ENCODE results near the gene BBS2. TPM values are rescaled to one million over a fixed set of nuclear protein-coding genes. Genes with fewer than 3 reads are reported as not detected.

Gene BBS2
- polyA plus RNA-seq, 5 donors: 60.1 to 108 (median 92.8) TPM

Other genes with a start within 250 kb of the BBS2 start
- gene AMFR, start 94.5 kb downstream of the BBS2 start, polyA plus RNA-seq (ENCODE audit: insufficient read depth in 1 of 5, insufficient read length in 5 of 5, low replicate concordance in 1 of 5): 10 to 100 TPM; 56.7 to 70.6 (median 59.3) TPM
- 100 to 1,000 TPM in 4 of 5 donors, 10 to 100 TPM in 1; 88.5 to 151 (median 131) TPM for gene NUDT21, start 68.7 kb downstream of the BBS2 start, polyA plus RNA-seq (ENCODE audit: insufficient read depth in 1 of 5, insufficient read length in 5 of 5, low replicate concordance in 1 of 5)
- 10 to 100 TPM; 35.4 to 40.4 (median 37.8) TPM for gene OGFOD1, start 68.5 kb downstream of the BBS2 start, polyA plus RNA-seq (ENCODE audit: insufficient read depth in 1 of 5, insufficient read length in 5 of 5, low replicate concordance in 1 of 5)
- not detected for gene MT4, start 45.0 kb upstream of the BBS2 start, polyA plus RNA-seq (ENCODE audit: insufficient read depth in 1 of 5, insufficient read length in 5 of 5, low replicate concordance in 1 of 5)
- gene MT3, start 69.5 kb upstream of the BBS2 start, polyA plus RNA-seq (ENCODE audit: insufficient read depth in 1 of 5, insufficient read length in 5 of 5, low replicate concordance in 1 of 5): under 1 TPM in 1 of 5 donors, not detected in 4; 0.51 TPM
- gene MT2A, start 88.6 kb upstream of the BBS2 start, polyA plus RNA-seq (ENCODE audit: insufficient read depth in 1 of 5, insufficient read length in 5 of 5, low replicate concordance in 1 of 5): 10 to 100 TPM; 33.1 to 52.4 (median 36.6) TPM
- gene MT1E, start 105.8 kb upstream of the BBS2 start, polyA plus RNA-seq (ENCODE audit: insufficient read depth in 1 of 5, insufficient read length in 5 of 5, low replicate concordance in 1 of 5): 10 to 100 TPM; 10.6 to 21.5 (median 15.0) TPM
- 1 to 10 TPM in 1 of 5 donors, under 1 TPM in 4; 0.70 to 1.2 (median 0.87) TPM for gene MT1M, start 112.6 kb upstream of the BBS2 start, polyA plus RNA-seq (ENCODE audit: insufficient read depth in 1 of 5, insufficient read length in 5 of 5, low replicate concordance in 1 of 5)
- gene MT1A, start 118.6 kb upstream of the BBS2 start, polyA plus RNA-seq (ENCODE audit: insufficient read depth in 1 of 5, insufficient read length in 5 of 5, low replicate concordance in 1 of 5): under 1 TPM in 1 of 5 donors, not detected in 4; 0.58 TPM
- gene MT1B, start 131.9 kb upstream of the BBS2 start, polyA plus RNA-seq (ENCODE audit: insufficient read depth in 1 of 5, insufficient read length in 5 of 5, low replicate concordance in 1 of 5): not detected
- 10 to 100 TPM in 1 of 5 donors, 1 to 10 TPM in 4; 4.7 to 11.0 (median 5.7) TPM for gene MT1F, start 137.9 kb upstream of the BBS2 start, polyA plus RNA-seq (ENCODE audit: insufficient read depth in 1 of 5, insufficient read length in 5 of 5, low replicate concordance in 1 of 5)
- gene MT1G, start 148.0 kb upstream of the BBS2 start, polyA plus RNA-seq (ENCODE audit: insufficient read depth in 1 of 5, insufficient read length in 5 of 5, low replicate concordance in 1 of 5): 10 to 100 TPM in 1 of 5 donors, 1 to 10 TPM in 2, under 1 TPM in 1, not detected in 1; 0.41 to 37.0 (median 2.0) TPM
- 10 to 100 TPM in 1 of 5 donors, 1 to 10 TPM in 1, not detected in 3; 1.2 to 17.0 TPM for gene MT1H, start 149.8 kb upstream of the BBS2 start, polyA plus RNA-seq (ENCODE audit: insufficient read depth in 1 of 5, insufficient read length in 5 of 5, low replicate concordance in 1 of 5)
- gene MT1X, start 162.4 kb upstream of the BBS2 start, polyA plus RNA-seq (ENCODE audit: insufficient read depth in 1 of 5, insufficient read length in 5 of 5, low replicate concordance in 1 of 5): 10 to 100 TPM; 13.6 to 17.7 (median 16.4) TPM
- gene NUP93, start 210.1 kb upstream of the BBS2 start, polyA plus RNA-seq (ENCODE audit: insufficient read depth in 1 of 5, insufficient read length in 5 of 5, low replicate concordance in 1 of 5): 10 to 100 TPM; 60.7 to 67.2 (median 63.6) TPM

Data from right lung (tissue), 5 donors.